ENCODE measurements around the gene WNT9A.

Gene WNT9A

DNA sequence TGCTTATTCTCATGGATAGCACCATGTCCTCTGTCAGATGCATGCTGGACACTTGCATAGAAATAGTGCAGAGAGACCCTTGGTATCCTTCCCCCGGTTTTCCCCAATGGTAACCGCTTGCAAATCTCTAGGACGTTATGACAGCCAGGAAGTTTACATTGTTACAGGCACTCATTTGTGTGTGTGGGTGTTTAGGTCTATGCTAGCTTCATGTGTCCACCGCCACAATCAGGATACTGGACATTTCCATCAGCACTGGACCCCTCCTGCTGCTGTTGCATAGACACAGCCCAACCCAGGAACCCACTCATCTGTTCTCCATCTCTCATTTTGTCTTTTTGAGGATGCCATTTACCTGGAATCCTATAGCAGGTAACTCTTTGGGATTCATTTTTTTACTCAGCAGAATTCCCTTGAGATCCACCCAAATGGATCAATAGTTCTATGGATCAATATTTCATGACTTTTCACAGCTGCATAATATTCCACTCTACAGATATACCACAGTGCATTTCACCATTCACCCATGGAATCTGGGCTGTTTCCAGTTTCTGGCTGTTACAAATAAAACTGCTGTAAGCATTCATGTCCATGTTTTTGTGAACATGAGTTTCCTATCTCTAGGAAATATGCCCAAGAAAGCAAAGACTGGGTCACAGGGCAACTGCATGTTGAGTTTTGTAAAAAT is 6.6 kb upstream of the WNT9A start:
- no peak for DNase-seq

DNA sequence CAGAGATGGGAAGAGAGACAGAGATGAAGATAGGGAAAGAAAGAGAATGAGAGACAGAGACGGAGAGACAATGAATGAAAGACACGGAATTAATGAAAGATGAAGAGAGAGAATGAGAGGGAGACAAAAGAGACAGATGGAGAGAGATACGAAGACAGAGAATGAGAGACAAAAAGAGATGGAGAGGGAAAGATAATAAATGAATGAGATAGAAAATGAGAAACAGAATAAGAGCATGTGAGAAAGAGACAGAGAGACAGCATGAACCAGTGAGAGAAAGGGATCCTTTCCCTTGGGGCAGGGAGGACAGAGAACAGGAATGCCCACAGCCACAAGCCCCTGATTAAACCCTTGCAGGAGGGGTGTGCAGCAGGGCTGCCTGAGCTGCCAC is 5.3 kb upstream of the WNT9A start:
- DNase-seq: no peak

DNA sequence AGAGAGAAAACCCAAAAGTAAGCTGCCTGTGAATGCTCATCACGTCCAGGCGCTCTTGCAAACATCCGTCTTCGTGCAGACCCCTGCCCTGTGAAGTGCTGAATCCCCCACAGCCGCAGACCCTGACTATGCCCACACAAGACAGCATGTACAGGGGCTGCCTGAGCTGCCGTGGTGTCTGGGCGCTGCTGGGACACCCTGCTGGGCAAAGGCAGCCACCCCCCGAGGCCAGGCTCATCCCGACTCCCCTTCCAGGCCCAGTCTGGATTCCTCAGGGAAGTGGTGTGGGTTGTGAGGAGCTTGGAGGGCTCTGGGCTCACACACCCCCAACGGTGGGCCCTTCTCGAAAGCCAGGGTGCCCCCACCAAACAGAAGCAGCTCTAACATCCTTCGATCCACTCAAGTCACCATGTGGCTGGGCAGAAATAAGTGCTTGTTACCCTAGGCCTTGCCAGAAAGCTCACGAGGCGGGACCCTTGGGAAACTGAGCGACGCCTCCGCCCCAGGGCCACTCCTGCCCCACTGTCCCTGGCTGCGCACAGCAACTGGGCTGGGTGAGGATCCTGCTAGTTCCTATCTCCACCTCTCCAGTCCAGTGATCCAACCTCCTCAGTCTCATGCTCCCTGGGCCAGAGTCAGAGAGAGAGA is 4.8 kb upstream of the WNT9A start:
- no peak for DNase-seq

DNA sequence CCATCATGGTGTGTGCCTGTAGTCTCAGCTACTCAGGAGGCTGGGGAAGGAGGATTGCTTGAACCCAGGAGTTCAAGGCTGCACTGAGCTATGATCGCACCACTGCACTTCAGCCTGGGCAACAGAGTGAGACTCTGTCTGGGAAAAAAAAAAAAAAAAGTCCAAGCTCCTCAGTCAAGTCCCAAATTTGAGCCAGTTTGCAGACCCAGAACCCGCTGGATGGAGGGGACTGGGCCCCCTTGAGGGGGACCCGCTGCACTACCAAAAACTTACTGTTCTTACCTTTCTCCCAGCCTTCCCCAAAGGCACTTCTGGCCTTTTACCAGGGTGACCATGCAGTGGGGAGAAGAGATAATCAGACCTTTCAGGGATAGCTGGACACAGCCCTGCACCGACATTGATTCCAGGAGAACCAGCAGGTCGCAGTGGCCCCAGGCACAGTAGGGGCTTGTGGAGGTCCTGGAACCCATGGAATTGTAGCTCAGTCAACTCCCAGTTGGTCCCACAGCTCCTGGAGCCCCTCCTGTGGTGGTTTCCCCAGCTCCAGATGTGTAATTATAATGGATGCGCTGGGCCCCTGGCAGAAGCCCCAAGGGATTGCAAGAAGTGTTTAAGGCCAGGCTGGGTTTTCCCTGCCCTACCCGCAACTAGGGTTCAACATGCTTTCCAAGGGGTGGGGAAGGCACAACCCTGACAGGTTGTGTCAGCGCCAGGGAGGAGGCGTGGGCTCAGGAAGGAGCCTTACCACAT is 4.1 kb upstream of the WNT9A start:
- DNase-seq: no peak

DNA sequence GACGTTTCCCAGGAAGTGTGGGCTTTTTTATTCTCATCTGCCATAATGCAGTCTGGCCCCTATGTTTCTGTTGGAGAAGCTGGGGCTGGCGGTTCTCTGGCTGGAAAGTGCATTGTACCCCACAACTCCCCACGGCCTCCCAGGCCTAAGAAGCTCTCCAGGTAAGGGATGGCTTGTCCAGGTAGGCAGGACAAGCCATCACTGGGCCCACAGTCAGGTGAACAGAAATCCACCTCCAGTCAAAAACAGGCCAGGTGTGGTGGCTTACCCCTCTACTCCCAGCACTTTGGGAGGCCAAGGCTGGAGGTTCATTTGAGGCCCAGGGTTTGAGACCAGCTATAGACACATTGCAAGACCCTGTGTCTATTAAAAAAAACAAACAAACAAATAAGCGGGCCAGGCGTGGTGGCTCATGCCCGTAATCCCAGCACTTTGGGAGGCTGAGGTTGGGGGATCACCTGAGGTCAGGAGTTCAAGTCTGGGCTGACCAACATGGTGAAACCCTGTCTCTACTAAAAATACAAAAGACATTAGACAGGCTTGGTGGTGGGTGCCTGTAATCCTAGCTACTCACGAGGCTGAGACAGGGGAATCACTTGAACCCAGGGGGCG is 3.1 kb upstream of the WNT9A start:
- DNase-seq: no peak

DNA sequence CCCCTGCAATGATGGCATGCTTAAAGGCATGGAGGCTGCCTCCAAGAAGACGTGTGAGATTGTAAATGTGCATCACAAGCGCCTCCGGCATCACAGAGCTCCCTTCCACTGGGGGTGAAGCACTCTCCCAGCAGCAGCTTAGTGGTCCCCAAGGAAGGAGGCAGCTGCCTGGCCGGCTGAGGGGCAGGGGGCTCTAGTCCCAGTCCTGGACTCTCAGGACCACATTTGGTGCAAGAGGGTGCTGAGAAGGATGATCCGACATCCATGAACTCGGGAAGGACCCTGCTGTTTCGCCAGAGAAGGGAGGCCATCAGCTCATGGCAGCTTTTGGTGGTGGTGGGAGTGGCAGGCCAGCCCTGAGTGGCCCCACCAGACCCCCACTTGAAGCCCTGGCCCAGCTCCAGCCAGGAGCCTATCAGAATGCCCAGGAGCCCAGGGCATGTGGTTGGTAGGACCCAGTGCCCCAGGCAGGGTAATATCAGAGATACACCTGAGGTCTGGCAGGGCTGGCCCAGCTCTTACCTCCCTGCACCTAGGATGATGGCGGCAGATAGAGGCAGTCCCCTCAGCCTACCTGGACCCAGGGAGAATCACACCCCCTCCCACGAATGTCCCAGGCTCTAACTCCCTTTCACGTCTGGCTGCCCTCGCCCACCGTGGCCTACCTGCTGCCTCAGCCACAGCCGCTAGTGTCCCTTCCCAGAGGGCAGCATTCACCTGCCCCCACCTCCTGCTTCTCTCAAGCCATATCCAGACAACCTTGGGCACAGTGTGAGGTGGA is 2.4 kb upstream of the WNT9A start:
- no peak for DNase-seq

DNA sequence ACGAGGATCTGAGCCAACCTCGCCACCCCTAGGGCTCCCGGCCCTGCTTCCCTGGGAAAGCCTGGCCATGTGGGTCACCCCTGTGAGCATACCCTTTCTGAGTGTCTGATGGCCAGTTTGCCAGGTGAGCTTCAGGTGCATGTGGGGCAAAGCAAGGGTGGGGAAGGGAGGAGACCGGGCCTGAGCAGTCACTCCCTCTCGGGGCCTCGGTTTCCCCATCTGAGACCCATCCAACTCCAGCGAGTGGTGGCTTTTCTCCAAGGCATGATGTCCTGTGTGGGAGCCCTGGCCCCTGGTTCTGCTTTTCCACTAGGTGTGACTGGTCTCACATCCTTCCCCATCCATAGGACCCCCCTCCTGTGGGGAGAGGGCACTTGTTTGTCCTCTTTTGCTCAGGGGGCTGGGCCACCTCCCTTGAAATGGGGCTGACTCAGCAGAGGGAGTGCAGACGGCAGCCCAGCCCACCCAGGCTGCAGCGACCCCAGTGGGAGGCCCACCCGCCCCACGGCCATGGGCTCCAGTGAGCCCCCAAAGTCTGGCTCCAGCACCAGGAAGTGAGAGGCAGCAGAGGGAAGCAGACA is 1.7 kb upstream of the WNT9A start:
- DNase-seq: no peak

DNA sequence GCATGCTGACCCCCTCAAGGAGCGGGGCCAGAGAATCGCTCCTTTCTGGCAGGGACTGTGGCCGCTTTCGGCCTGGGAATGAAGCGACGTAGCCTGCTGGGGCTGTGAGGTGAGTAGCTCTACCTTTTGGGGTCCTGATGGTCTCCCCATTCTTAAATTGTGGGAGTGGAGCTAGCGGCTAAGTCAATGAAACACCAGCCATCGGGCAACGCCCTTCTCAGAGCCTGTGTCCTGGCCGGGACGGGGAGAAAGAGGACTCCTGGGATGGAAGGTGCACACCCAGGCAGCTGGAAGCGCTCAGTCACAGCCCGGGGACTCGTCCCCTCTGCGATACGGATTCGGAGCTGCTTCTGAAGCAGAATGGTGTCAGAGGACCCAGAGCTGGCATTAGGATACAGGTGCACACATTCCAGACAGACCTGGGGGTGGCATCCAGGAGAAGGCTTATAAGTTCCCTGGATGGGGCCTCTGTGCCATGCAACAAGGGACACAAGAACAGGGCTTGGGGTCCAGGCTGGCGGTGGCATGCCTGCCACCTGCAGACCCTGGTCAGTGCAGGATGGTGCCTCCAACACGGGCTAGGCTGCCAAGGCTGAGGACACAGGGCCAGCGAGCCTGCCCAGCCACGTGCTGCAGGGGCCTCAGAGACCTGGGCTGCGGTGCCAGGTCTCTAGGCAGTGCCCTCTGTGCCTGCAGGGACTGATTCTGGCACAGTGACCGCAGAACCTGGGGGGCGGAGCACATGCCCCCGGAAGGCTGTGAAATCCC is 945 bp upstream of the WNT9A start:
- no peak for DNase-seq

DNA sequence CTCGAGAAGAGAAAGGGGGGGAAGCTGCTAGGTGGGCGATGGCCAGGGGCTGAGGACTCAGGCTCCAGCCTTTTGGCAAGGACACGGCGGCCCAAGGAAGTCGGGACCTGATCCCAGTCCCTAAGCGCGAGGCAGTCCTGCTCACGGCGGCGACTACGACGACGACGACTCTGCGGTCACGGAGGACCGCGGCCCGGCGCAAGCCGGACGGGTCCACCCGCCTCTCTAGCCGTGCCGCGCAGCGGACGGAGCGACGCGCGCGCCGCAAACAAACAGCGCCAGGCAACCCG is 401 bp downstream of the WNT9A start:
- no peak for DNase-seq

DNA sequence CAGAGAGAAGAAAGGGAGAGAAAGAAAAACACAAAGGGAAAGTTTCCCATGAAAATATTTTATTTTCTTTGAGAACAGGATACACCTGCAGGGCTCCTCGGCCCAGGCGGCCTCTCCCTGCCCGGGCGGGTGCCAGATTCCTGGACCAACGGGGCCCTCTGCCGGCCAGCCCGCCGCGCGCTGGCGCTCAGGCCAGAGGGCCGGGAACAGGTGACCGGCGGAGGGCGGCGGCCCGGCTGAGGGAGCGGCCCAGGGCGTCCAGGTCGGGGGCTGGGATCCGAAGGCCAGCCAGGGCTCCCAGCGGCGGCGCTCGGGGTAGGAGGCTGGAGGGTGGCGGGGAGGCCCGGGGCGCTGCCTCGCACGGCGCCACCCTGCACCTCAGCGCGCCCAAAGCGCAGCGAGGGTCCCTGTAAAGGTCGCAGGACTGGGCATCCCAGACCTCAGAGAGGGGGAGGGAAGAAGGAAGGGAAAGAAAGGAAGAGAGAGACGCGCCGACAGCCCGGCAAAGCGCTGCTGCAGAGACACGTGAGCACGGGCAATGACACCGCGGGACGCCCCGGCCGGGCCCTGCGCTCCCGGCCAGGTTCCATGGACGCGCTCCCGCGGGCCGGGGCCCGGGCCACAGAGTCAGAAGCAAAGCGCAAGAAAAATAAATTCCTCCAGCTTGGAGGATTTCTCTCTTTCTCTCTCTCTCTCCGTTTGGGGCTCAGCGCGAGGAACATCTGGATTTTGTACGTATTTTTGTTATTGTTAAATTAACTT is 927 bp downstream of the WNT9A start:
- peak; percentile 69 for DNase-seq

DNA sequence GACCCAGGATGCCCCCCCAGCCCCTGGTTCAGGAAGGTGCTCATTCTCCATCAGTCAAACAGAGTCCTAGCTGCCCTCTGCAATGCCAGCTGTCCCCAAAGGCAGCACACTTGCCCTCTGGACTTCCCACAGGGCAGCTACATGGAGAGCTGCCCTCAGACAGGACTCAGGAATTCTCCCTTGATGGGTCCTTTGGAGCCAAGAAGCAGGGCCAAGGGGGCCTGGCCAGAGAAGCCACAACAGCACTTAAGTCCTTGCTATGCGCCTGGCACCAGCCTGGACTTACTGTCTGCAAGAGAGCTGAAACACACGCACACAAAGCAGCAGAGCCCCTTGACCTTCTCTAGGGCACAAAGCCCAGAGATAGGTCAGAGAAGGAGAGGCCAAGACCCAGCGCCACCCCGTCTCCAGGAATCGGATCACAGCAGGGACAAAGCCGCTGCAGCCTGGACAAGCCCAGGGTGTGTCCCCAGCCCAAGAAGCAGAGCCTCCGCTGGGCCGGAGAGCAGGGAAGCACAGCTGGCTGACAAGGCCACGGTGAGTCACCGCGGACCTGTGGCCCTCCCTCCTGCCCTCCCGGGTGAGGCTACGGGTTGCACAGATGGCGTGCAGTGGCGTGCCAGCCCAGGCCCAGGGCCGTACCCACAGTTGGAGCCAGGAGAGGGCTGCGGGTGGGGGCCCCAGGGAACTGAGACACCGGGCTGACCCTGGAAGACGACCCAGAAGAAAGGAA is 1.7 kb downstream of the WNT9A start:
- DNase-seq: no peak

DNA sequence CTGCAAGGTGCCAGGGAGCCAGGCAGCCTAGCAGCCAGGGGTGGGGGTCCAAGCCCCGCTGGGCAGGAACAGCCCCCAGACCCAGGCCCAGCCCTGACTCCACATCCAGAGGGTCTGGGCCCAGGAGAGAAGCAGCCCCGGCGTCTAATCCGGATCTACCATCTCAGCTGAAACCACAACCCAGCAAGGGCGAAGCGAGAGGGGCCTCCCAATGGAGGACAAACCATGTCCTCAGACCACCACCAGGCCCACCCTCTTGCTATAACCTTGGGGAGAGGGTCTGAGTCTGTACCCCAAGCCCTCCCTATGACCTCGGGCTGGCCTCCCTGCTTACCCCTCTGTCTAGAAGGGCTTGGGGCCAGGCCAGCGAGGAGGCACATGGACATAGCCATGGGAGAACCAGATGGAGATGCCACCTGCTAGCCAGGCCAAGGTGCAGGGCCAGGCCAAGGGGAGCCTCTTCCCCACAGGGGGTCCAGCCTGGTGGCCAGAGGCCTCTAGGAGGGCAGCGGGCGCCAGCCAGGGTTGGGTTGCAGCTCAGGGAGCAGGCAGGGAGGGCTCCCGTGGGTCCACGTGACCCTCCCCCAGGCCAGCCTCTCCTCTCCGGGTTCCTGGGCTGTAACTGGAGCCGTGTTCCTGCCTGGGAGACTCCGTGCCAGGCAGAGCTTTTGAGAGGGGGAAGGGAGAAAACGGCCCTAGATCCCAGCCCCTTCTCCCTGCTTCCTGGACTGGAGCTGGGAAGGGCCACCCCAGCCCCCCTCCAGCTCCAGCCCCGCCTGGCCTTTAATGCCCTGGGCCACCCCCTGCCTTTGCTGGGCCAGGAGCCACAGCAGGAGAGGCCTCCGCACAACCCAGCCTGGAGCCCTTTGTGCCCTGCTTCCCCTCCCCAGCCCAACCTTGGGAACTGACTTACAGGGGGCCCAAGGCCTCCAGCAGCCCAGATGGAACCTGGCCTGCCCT is 2.5 kb downstream of the WNT9A start:
- no peak for DNase-seq

DNA sequence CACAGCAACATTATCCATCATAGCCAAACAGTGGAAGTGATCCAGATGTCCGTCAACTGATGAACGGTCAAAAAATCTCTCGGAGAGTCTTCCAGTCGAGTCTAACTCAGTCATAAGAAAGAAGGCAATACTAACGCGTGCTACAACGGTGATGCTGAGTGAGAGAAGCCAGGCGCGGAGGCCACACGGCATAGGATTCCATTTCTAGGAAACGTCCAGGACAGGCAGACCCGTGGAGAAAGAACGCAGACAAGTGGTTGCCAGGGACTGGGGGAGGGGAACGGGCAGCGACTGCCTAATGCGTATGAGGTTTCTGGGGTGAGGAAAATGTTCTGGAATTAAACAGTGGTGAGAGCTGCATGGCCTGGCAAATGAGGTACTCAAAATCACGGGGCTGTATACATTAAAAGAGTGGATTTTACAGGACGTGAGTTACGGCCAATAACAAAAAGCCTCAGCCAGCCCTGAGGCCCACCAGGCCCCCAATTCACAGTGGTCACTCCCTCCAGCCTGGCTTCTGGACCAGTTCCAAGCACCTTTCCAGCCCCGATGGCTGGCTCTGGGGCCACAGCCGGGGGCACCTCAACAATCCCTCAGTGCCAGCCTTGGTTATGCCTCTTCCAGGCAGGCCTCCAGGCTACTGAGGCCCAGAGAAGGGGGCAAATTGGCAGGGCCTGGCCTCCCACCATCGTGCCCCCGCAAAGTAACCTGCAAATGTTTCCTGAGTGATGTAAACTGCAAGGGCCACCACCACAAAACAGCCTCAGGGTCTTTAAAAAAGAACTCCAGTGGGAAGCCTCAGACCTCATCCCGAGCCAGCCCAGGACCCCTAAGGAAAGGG is 3.4 kb downstream of the WNT9A start:
- no peak for DNase-seq

DNA sequence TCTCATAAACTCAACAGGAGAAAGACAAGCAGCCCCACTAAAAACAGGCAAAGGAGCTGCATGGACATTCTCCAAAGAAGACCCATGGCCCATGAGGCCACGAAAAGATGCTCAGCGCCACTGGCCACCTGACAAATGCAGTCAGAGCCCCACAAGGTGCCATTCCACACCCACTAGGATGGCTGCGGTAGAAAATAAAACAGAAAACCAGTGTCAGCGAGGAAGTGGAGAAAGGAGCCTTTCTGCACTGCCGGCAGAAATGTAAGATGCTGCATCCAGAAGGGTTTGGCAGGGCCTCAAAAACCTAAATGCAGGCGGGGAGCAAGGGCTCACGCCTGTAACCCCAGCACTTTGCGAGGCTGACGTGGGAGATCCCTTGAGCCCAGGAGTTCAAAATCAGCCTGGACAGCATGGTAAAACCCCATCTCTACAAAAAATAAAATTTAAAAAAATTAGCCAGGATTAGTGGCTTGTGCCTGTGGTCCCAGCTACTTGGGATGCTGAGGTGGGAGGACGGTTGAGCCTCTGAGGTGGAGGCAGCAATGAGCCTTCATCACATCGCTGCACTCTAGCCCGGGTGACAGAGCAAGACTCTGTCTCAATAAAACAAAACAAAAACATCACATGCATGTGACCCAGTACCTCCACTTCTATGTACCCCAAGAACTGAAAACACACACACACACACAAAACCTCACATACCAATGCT is 4.2 kb downstream of the WNT9A start:
- no peak for DNase-seq

DNA sequence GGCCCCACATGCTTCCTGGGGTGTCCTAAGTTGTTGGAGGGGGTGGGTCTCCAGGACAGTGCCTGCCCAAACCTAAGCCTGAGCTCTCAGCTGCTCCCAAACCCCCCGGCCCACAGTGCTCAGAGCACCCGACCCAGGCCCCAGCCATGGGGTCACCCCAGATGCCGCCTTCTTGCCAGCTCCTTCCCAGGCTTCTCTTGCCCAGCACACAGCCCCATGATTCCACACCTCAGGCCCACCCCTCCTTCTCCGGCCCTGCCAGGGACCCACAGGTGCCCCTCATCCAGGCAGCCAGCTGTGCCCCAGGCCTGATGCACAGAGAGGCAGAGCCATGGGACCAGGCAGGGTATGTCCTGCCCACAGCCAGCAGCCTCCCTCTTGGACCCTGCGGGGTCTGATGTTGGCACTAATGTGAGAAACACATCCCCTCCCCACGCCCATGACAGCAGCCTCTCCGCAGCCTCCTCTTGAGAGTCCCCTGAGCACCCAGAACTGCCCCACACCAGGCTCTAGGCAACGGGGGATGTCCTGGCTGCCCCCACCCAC is 4.9 kb downstream of the WNT9A start:
- DNase-seq: no peak

DNA sequence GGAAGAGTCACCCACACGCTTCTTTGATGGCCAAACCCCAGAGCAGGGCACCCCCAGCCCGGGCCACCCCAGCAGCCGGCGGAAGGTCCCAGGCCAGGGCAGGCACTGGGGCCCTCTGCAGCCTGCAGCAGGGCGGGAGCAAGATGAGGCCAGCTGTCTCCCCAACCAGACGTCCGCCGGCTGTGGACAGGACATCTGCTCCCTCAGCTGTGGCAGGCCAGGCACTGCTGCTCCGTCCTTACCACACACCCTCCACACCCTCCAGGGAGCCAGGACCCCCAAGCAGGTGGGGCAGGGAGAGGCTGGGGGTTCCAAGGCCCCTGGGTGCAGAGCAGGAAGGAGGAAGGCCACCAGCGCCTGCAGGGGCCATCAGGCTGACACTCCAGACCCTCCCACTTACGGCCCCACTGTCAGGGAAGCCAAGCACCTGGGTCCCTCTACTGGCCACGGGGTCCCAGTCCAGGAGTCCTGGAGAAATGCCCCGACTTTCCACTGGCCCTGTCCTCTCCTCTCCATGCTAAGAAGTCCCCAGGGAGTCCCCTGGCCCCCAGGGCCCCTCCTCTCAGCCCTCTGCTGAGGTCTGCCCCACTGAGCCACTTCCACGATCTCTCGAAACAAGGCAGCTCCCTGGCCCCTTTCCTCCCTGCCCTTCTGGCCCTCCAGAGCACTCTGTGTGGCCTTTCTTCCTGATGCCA is 5.6 kb downstream of the WNT9A start:
- DNase-seq: no peak
